ENCODE results near the gene FAM13B.

Gene FAM13B

GRCh38 chr5:137916923-137917322 is 116.0 kb downstream of the FAM13B start:
- Histone ChIP-seq H3K9ac (ENCODE audit: low read depth in 1 of 2, low read length in 2 of 2) (no peak overlapping the region), H3K36me3 (ENCODE audit: control insufficient read depth in 2 of 2, insufficient read depth in 2 of 2, low read length in 2 of 2) (no peaks in the 10 kb centered on the region), H3K4me1 (ENCODE audit: control insufficient read depth in 2 of 2, insufficient read depth in 2 of 2, low read length in 2 of 2) (no peaks in the 10 kb centered on the region), H3K27me3 (ENCODE audit: control insufficient read depth in 2 of 2, insufficient read depth in 2 of 2, low read length in 2 of 2) (no peaks in the 10 kb centered on the region), H3K4me3 (ENCODE audit: low read length in 2 of 2) (no peak overlapping the region), H3K27ac (ENCODE audit: low read depth in 2 of 2, low read length in 2 of 2) (no peak overlapping the region), H3K9me3 (ENCODE audit: control insufficient read depth in 2 of 2, low read length in 2 of 2) (peaks cover 0 to 2% of the 10 kb centered on the region in 2 donors)

GRCh38 chr5:137914758-137915157 is 118.1 kb downstream of the FAM13B start:
- no peaks in the 10 kb centered on the region for H3K36me3 ChIP-seq (ENCODE audit: control insufficient read depth in 2 of 2, insufficient read depth in 2 of 2, low read length in 2 of 2)
- H3K9ac ChIP-seq (ENCODE audit: low read depth in 1 of 2, low read length in 2 of 2) = no peak overlapping the region
- H3K9me3 ChIP-seq (ENCODE audit: control insufficient read depth in 2 of 2, low read length in 2 of 2) = peaks cover 0 to 2% of the 10 kb centered on the region in 2 donors
- no peak overlapping the region for H3K4me3 ChIP-seq (ENCODE audit: low read length in 2 of 2)
- H3K4me1 ChIP-seq (ENCODE audit: control insufficient read depth in 2 of 2, insufficient read depth in 2 of 2, low read length in 2 of 2) = no peaks in the 10 kb centered on the region
- no peak overlapping the region for H3K27ac ChIP-seq (ENCODE audit: low read depth in 2 of 2, low read length in 2 of 2)
- H3K27me3 ChIP-seq (ENCODE audit: control insufficient read depth in 2 of 2, insufficient read depth in 2 of 2, low read length in 2 of 2) = no peaks in the 10 kb centered on the region

- Histone ChIP-seq H3K9ac (ENCODE audit: low read depth in 1 of 2, low read length in 2 of 2) (no peak overlapping the region), H3K36me3 (ENCODE audit: control insufficient read depth in 2 of 2, insufficient read depth in 2 of 2, low read length in 2 of 2) (no peaks in the 10 kb centered on the region), H3K4me3 (ENCODE audit: low read length in 2 of 2) (no peak overlapping the region), H3K9me3 (ENCODE audit: control insufficient read depth in 2 of 2, low read length in 2 of 2) (no peaks in the 10 kb centered on the region), H3K27ac (ENCODE audit: low read depth in 2 of 2, low read length in 2 of 2) (no peak overlapping the region), H3K4me1 (ENCODE audit: control insufficient read depth in 2 of 2, insufficient read depth in 2 of 2, low read length in 2 of 2) (no peaks in the 10 kb centered on the region), H3K27me3 (ENCODE audit: control insufficient read depth in 2 of 2, insufficient read depth in 2 of 2, low read length in 2 of 2) (no peaks in the 10 kb centered on the region)
Observed at GRCh38 chr5:137902408-137903133, 130.3 kb downstream of the FAM13B start.

GRCh38 chr5:137901011-137901817 is 131.7 kb downstream of the FAM13B start:
- no peaks in the 10 kb centered on the region for H3K9me3 ChIP-seq (ENCODE audit: control insufficient read depth in 2 of 2, low read length in 2 of 2)
- no peak overlapping the region for H3K27ac ChIP-seq (ENCODE audit: low read depth in 2 of 2, low read length in 2 of 2)
- no peaks in the 10 kb centered on the region for H3K27me3 ChIP-seq (ENCODE audit: control insufficient read depth in 2 of 2, insufficient read depth in 2 of 2, low read length in 2 of 2)
- no peaks in the 10 kb centered on the region for H3K36me3 ChIP-seq (ENCODE audit: control insufficient read depth in 2 of 2, insufficient read depth in 2 of 2, low read length in 2 of 2)
- H3K4me3 ChIP-seq (ENCODE audit: low read length in 2 of 2) = no peak overlapping the region
- H3K4me1 ChIP-seq (ENCODE audit: control insufficient read depth in 2 of 2, insufficient read depth in 2 of 2, low read length in 2 of 2) = no peaks in the 10 kb centered on the region
- H3K9ac ChIP-seq (ENCODE audit: low read depth in 1 of 2, low read length in 2 of 2) = no peak overlapping the region

- H3K36me3 ChIP-seq (ENCODE audit: control insufficient read depth in 2 of 2, insufficient read depth in 2 of 2, low read length in 2 of 2) = no peaks in the 10 kb centered on the region
- H3K27ac ChIP-seq (ENCODE audit: low read depth in 2 of 2, low read length in 2 of 2) = no peak overlapping the region
- H3K27me3 ChIP-seq (ENCODE audit: control insufficient read depth in 2 of 2, insufficient read depth in 2 of 2, low read length in 2 of 2) = no peaks in the 10 kb centered on the region
- H3K4me3 ChIP-seq (ENCODE audit: low read length in 2 of 2) = no peak overlapping the region
- H3K9ac ChIP-seq (ENCODE audit: low read depth in 1 of 2, low read length in 2 of 2) = no peak overlapping the region
- no peaks in the 10 kb centered on the region for H3K4me1 ChIP-seq (ENCODE audit: control insufficient read depth in 2 of 2, insufficient read depth in 2 of 2, low read length in 2 of 2)
- no peaks in the 10 kb centered on the region for H3K9me3 ChIP-seq (ENCODE audit: control insufficient read depth in 2 of 2, low read length in 2 of 2)
Observed at GRCh38 chr5:137899493-137899892, 133.4 kb downstream of the FAM13B start.

- H3K4me3 ChIP-seq (ENCODE audit: low read length in 2 of 2) = no peak overlapping the region
- no peak overlapping the region for H3K27ac ChIP-seq (ENCODE audit: low read depth in 2 of 2, low read length in 2 of 2)
- H3K4me1 ChIP-seq (ENCODE audit: control insufficient read depth in 2 of 2, insufficient read depth in 2 of 2, low read length in 2 of 2) = no peaks in the 10 kb centered on the region
- H3K9me3 ChIP-seq (ENCODE audit: control insufficient read depth in 2 of 2, low read length in 2 of 2) = no peaks in the 10 kb centered on the region
- H3K9ac ChIP-seq (ENCODE audit: low read depth in 1 of 2, low read length in 2 of 2) = no peak overlapping the region
- H3K27me3 ChIP-seq (ENCODE audit: control insufficient read depth in 2 of 2, insufficient read depth in 2 of 2, low read length in 2 of 2) = no peaks in the 10 kb centered on the region
- H3K36me3 ChIP-seq (ENCODE audit: control insufficient read depth in 2 of 2, insufficient read depth in 2 of 2, low read length in 2 of 2) = no peaks in the 10 kb centered on the region
Observed at GRCh38 chr5:137896560-137896959, 136.3 kb downstream of the FAM13B start.

- H3K4me1 ChIP-seq (ENCODE audit: control insufficient read depth in 2 of 2, insufficient read depth in 2 of 2, low read length in 2 of 2) = no peaks in the 10 kb centered on the region
- no peak overlapping the region for H3K9ac ChIP-seq (ENCODE audit: low read depth in 1 of 2, low read length in 2 of 2)
- H3K36me3 ChIP-seq (ENCODE audit: control insufficient read depth in 2 of 2, insufficient read depth in 2 of 2, low read length in 2 of 2) = no peaks in the 10 kb centered on the region
- H3K9me3 ChIP-seq (ENCODE audit: control insufficient read depth in 2 of 2, low read length in 2 of 2) = no peaks in the 10 kb centered on the region
- no peaks in the 10 kb centered on the region for H3K27me3 ChIP-seq (ENCODE audit: control insufficient read depth in 2 of 2, insufficient read depth in 2 of 2, low read length in 2 of 2)
- H3K27ac ChIP-seq (ENCODE audit: low read depth in 2 of 2, low read length in 2 of 2) = no peak overlapping the region
- no peak overlapping the region for H3K4me3 ChIP-seq (ENCODE audit: low read length in 2 of 2)
Observed at GRCh38 chr5:137894586-137894985, 138.3 kb downstream of the FAM13B start.

- Histone ChIP-seq H3K36me3 (ENCODE audit: control insufficient read depth in 2 of 2, insufficient read depth in 2 of 2, low read length in 2 of 2) (no peaks in the 10 kb centered on the region), H3K4me1 (ENCODE audit: control insufficient read depth in 2 of 2, insufficient read depth in 2 of 2, low read length in 2 of 2) (peaks cover 0 to 2% of the 10 kb centered on the region in 2 donors), H3K27me3 (ENCODE audit: control insufficient read depth in 2 of 2, insufficient read depth in 2 of 2, low read length in 2 of 2) (no peaks in the 10 kb centered on the region), H3K9me3 (ENCODE audit: control insufficient read depth in 2 of 2, low read length in 2 of 2) (no peaks in the 10 kb centered on the region), H3K27ac (ENCODE audit: low read depth in 2 of 2, low read length in 2 of 2) (no peak overlapping the region), H3K4me3 (ENCODE audit: low read length in 2 of 2) (no peak overlapping the region), H3K9ac (ENCODE audit: low read depth in 1 of 2, low read length in 2 of 2) (no peak overlapping the region)
Observed at GRCh38 chr5:137891849-137892248, 141.0 kb downstream of the FAM13B start.

GRCh38 chr5:137890845-137891244 is 142.0 kb downstream of the FAM13B start:
- no peak overlapping the region for H3K4me3 ChIP-seq (ENCODE audit: low read length in 2 of 2)
- H3K27me3 ChIP-seq (ENCODE audit: control insufficient read depth in 2 of 2, insufficient read depth in 2 of 2, low read length in 2 of 2) = no peaks in the 10 kb centered on the region
- H3K9me3 ChIP-seq (ENCODE audit: control insufficient read depth in 2 of 2, low read length in 2 of 2) = no peaks in the 10 kb centered on the region
- H3K36me3 ChIP-seq (ENCODE audit: control insufficient read depth in 2 of 2, insufficient read depth in 2 of 2, low read length in 2 of 2) = no peaks in the 10 kb centered on the region
- peaks cover 0 to 2% of the 10 kb centered on the region in 2 donors for H3K4me1 ChIP-seq (ENCODE audit: control insufficient read depth in 2 of 2, insufficient read depth in 2 of 2, low read length in 2 of 2)
- no peak overlapping the region for H3K9ac ChIP-seq (ENCODE audit: low read depth in 1 of 2, low read length in 2 of 2)
- no peak overlapping the region for H3K27ac ChIP-seq (ENCODE audit: low read depth in 2 of 2, low read length in 2 of 2)
